T-helper 17 cell (primary cell): ENCODE data around the gene ZFAND4. TPM values are rescaled to one million over a fixed set of nuclear protein-coding genes. Genes with fewer than 3 reads are reported as not detected.
A peak's percentile ranks its signal among the peaks of the same experiment; 100 is the strongest.
"Not testable (repeated sequence)": the region's sequence is repeated elsewhere in the genome, so short reads cannot be mapped to it uniquely, and the experiment has no call there.

Experiments used
- ATAC-seq: fragments of 150-1000 bp; cut with Tn5 transposase; 2 replicates; pipeline ENCODE4 v1.10.0; 2021; ENCODE audit warnings: mild to moderate bottlenecking, moderate library complexity
- DNase-seq, 3 donors: peaks; one replicate each; pipeline versions ENCODE4 v3.0.0 to v3.0.0-alpha.2; 2020 to 2021
- H3K9me3 ChIP-seq: one replicate; pipeline ENCODE4 v1.7.0; 2013; ENCODE audit warnings: low read length, mild to moderate bottlenecking; ENCODE audit not compliant: control insufficient read depth, poor library complexity, severe bottlenecking
- H3K27ac Mint-ChIP-seq: one replicate; pipeline ENCODE4 v1.8.0; 2022; ENCODE audit warnings: mild to moderate bottlenecking, moderate library complexity, mixed read lengths
- H3K27me3 Mint-ChIP-seq: one replicate; pipeline ENCODE4 v1.8.0; 2022; ENCODE audit warnings: mixed read lengths
- H3K36me3 Mint-ChIP-seq: one replicate; pipeline ENCODE4 v1.8.0; 2022; ENCODE audit warnings: low read depth, mixed read lengths
- H3K4me1 Mint-ChIP-seq: one replicate; pipeline ENCODE4 v1.8.0; 2022; ENCODE audit warnings: mild to moderate bottlenecking, mixed read lengths
- H3K4me3 Mint-ChIP-seq: one replicate; pipeline ENCODE4 v1.8.0; 2022; ENCODE audit warnings: mild to moderate bottlenecking, moderate library complexity, mixed read lengths
- total RNA-seq, 4 donors: library from RNA in 2 of 4; stranded (reverse) in 2 of 4; gene quantifications; one replicate each; pipeline ENCODE4 v1.2.3 and lab custom pipeline; 2022 to 2026

The ZFAND4 gene
- total RNA-seq, 2 donors from 2014 or later: 26.2 to 28.3 TPM

- no peak for DNase-seq
- no peaks in the 10 kb centered on the region for H3K9me3 ChIP-seq
- ATAC-seq: no peak
- Mint-ChIP-seq H3K4me3 (no peak overlapping the region), H3K36me3 (peaks cover 20% of the 10 kb centered on the region), H3K27ac (peak overlapping the region; percentile 24), H3K4me1 (peaks cover 34% of the 10 kb centered on the region), H3K27me3 (no peaks in the 10 kb centered on the region)
Measured at GRCh38 chr10:45657033-45657926, 15.3 kb downstream of the ZFAND4 start.

- peaks cover 37% of the 10 kb centered on the region for H3K4me1 Mint-ChIP-seq
Measured at GRCh38 chr10:45655219-45655618, 17.4 kb downstream of the ZFAND4 start.

GRCh38 chr10:45654753-45655141 lies 17.8 kb downstream of the ZFAND4 start:
- not testable (repeated sequence) for DNase-seq, H3K4me3 Mint-ChIP-seq, H3K27me3 Mint-ChIP-seq, ATAC-seq, H3K27ac Mint-ChIP-seq, H3K9me3 ChIP-seq
- peaks cover 37% of the 10 kb centered on the region for H3K4me1 Mint-ChIP-seq
- peaks cover 20% of the 10 kb centered on the region for H3K36me3 Mint-ChIP-seq

More at GRCh38 chr10:45655219-45655618, 17.4 kb downstream of the ZFAND4 start:
- Mint-ChIP-seq H3K27me3 (no peaks in the 10 kb centered on the region), H3K4me3 (no peak overlapping the region), H3K27ac (no peak overlapping the region), H3K36me3 (peaks cover 20% of the 10 kb centered on the region)
- H3K9me3 ChIP-seq: no peaks in the 10 kb centered on the region
- DNase-seq (no peak), ATAC-seq (no peak)

- Mint-ChIP-seq H3K4me1 (peaks cover 32% of the 10 kb centered on the region), H3K27me3 (no peaks in the 10 kb centered on the region), H3K4me3 (no peak overlapping the region), H3K27ac (no peak overlapping the region), H3K36me3 (peaks cover 14% of the 10 kb centered on the region)
- H3K9me3 ChIP-seq: no peaks in the 10 kb centered on the region
- ATAC-seq: no peak
- DNase-seq: no peak
Measured at GRCh38 chr10:45653454-45653853, 19.1 kb downstream of the ZFAND4 start.

GRCh38 chr10:45652511-45652910 lies 20.1 kb downstream of the ZFAND4 start:
- Mint-ChIP-seq H3K36me3 (peaks cover 14% of the 10 kb centered on the region), H3K27me3 (no peaks in the 10 kb centered on the region), H3K4me3 (no peak overlapping the region), H3K4me1 (peaks cover 32% of the 10 kb centered on the region), H3K27ac (no peak overlapping the region)
- no peak for DNase-seq
- no peaks in the 10 kb centered on the region for H3K9me3 ChIP-seq
- no peak for ATAC-seq

GRCh38 chr10:45649296-45649695 lies 23.3 kb downstream of the ZFAND4 start:
- Mint-ChIP-seq H3K4me3 (no peak overlapping the region), H3K27ac (no peak overlapping the region), H3K27me3 (no peaks in the 10 kb centered on the region), H3K36me3 (peaks cover 10% of the 10 kb centered on the region), H3K4me1 (peaks cover 15% of the 10 kb centered on the region)
- DNase-seq (no peak), ATAC-seq (no peak)
- no peaks in the 10 kb centered on the region for H3K9me3 ChIP-seq

GRCh38 chr10:45647118-45647517 lies 25.5 kb downstream of the ZFAND4 start:
- H3K4me1 Mint-ChIP-seq: peaks cover 2% of the 10 kb centered on the region
- no peak overlapping the region for H3K27ac Mint-ChIP-seq
- no peak overlapping the region for H3K4me3 Mint-ChIP-seq
- DNase-seq (no peak), ATAC-seq (no peak)
- H3K36me3 Mint-ChIP-seq: peaks cover 6% of the 10 kb centered on the region
- no peaks in the 10 kb centered on the region for H3K27me3 Mint-ChIP-seq
- no peaks in the 10 kb centered on the region for H3K9me3 ChIP-seq

- Mint-ChIP-seq H3K4me1 (peaks cover 6% of the 10 kb centered on the region), H3K27ac (no peak overlapping the region), H3K4me3 (no peak overlapping the region), H3K36me3 (peaks cover 6% of the 10 kb centered on the region), H3K27me3 (no peaks in the 10 kb centered on the region)
- no peaks in the 10 kb centered on the region for H3K9me3 ChIP-seq
- DNase-seq: no peak
- ATAC-seq: no peak
Measured at GRCh38 chr10:45646384-45647050, 26.1 kb downstream of the ZFAND4 start.

- Mint-ChIP-seq H3K27me3 (no peaks in the 10 kb centered on the region), H3K27ac (no peak overlapping the region), H3K4me3 (no peak overlapping the region), H3K36me3 (peaks cover 4% of the 10 kb centered on the region), H3K4me1 (peaks cover 3% of the 10 kb centered on the region)
- no peak for ATAC-seq
- DNase-seq: no peak
- H3K9me3 ChIP-seq: no peaks in the 10 kb centered on the region
Measured at GRCh38 chr10:45644527-45644926, 28.0 kb downstream of the ZFAND4 start.

GRCh38 chr10:45640941-45641340 lies 31.6 kb downstream of the ZFAND4 start:
- peaks cover 3% of the 10 kb centered on the region for H3K4me1 Mint-ChIP-seq
- H3K27ac Mint-ChIP-seq: peak overlapping the region; percentile 6
- H3K9me3 ChIP-seq: no peaks in the 10 kb centered on the region
- ATAC-seq: no peak
- DNase-seq: no peak
- peaks cover 7% of the 10 kb centered on the region for H3K36me3 Mint-ChIP-seq
- H3K27me3 Mint-ChIP-seq: no peaks in the 10 kb centered on the region
- no peak overlapping the region for H3K4me3 Mint-ChIP-seq

GRCh38 chr10:45640049-45640448 lies 32.5 kb downstream of the ZFAND4 start:
- Mint-ChIP-seq H3K36me3 (peaks cover 7% of the 10 kb centered on the region), H3K27me3 (no peaks in the 10 kb centered on the region), H3K27ac (no peak overlapping the region)

GRCh38 chr10:45627412-45628048 lies 45.0 kb downstream of the ZFAND4 start:
- peaks cover 7% of the 10 kb centered on the region for H3K4me1 Mint-ChIP-seq
- ATAC-seq (no peak), DNase-seq (no peak)
- no peaks in the 10 kb centered on the region for H3K9me3 ChIP-seq
- no peak overlapping the region for H3K4me3 Mint-ChIP-seq
- H3K27me3 Mint-ChIP-seq: no peaks in the 10 kb centered on the region
- H3K27ac Mint-ChIP-seq: no peak overlapping the region
- H3K36me3 Mint-ChIP-seq: peaks cover 10% of the 10 kb centered on the region

More at GRCh38 chr10:45640049-45640448, 32.5 kb downstream of the ZFAND4 start:
- H3K9me3 ChIP-seq: no peaks in the 10 kb centered on the region
- DNase-seq (no peak), ATAC-seq (no peak)
- no peak overlapping the region for H3K4me3 Mint-ChIP-seq
- H3K4me1 Mint-ChIP-seq: peaks cover 3% of the 10 kb centered on the region

GRCh38 chr10:45625879-45626278 lies 46.7 kb downstream of the ZFAND4 start:
- no peak for ATAC-seq

More at GRCh38 chr10:45625879-45626278, 46.7 kb downstream of the ZFAND4 start:
- Mint-ChIP-seq H3K36me3 (peaks cover 12% of the 10 kb centered on the region), H3K4me3 (no peak overlapping the region), H3K27me3 (no peaks in the 10 kb centered on the region), H3K27ac (no peak overlapping the region), H3K4me1 (peaks cover 6% of the 10 kb centered on the region)
- no peak for DNase-seq
- no peaks in the 10 kb centered on the region for H3K9me3 ChIP-seq
